Measurements from ENCODE around the gene TNIP2.
A peak's percentile ranks its signal among the peaks of the same experiment; 100 is the strongest.

TNIP2 gene

GRCh38 chr4:2755821-2756690, at the start of gene TNIP2:
TNIP2 (minus strand) TSS chr4:2756336; CDS start chr4:2756289, 47 bp downstream.
- peak; percentile 40 to 69 for DNase-seq (ENCODE audit: extremely low read depth in 1 of 2, low read depth in 1 of 2)

DNA sequence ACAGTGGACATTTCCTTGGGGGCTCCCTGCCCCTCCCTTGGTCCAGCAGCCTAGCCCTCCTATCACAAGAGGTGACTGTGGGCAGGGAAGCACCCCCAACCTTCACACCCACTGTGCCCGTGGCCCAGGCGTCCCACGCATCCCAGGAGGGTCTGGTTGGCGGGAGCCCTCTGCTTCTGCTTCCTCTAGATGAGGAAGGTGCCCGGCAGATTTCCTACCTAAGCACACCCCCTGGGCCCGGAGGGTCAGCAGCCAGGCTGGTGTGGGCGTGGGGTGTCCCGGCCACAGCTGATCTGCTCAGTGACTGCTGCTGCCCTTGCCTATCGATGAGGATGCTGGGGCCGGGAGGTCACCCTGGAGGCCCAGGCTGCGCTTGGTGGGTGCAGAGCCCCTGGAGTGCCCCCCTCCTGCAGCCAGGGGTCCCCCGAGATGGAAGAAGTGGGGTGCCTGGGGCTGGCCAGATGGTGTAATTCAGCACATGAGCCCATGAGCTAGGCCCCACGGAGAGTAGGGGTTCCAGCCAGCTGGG, 48.9 kb upstream of the TNIP2 start:
- DNase-seq (ENCODE audit: extremely low read depth in 1 of 2, low read depth in 1 of 2), result no peak

DNA sequence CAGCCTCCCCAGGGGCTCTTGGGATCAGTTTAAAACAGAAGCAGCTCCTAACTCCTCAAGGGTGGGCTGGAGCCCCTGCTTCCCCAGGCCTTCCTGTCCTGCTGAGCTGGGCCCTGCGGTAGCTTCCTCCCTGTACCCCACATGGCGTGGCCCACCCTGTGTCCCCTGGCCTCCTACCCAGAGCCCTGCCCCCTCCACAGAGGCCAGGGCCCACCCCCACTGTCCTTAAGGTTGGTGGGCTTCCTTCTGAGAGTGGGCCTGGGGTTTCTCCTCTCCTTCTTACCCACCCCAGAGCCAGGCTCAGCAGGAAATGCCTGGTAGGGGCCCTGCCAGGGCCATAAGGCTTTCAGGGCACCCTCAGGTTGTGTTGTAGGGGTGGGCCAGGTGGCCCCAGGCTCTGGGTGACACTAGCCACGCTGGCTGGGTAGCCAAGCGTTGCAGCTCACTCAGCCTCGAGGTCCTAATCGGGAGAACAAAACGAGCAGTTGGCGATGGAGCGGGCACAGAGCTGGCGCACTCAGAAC, 48.4 kb upstream of the TNIP2 start:
- DNase-seq (ENCODE audit: extremely low read depth in 1 of 2, low read depth in 1 of 2), result no peak

GRCh38 chr4:2803624-2804448, 47.7 kb upstream of the TNIP2 start:
- no peak for DNase-seq (ENCODE audit: extremely low read depth in 1 of 2, low read depth in 1 of 2)

- DNase-seq (ENCODE audit: extremely low read depth in 1 of 2, low read depth in 1 of 2), result no peak
These were observed 46.7 kb upstream of the TNIP2 start for GRCh38 chr4:2802618-2803531.

GRCh38 chr4:2800691-2801596, 44.8 kb upstream of the TNIP2 start:
- DNase-seq (ENCODE audit: extremely low read depth in 1 of 2, low read depth in 1 of 2), result no peak

- no peak for DNase-seq (ENCODE audit: extremely low read depth in 1 of 2, low read depth in 1 of 2)
These were observed 44.0 kb upstream of the TNIP2 start for GRCh38 chr4:2799971-2800690.

GRCh38 chr4:2799224-2799911, 43.2 kb upstream of the TNIP2 start:
- DNase-seq (ENCODE audit: extremely low read depth in 1 of 2, low read depth in 1 of 2), result no peak

DNA sequence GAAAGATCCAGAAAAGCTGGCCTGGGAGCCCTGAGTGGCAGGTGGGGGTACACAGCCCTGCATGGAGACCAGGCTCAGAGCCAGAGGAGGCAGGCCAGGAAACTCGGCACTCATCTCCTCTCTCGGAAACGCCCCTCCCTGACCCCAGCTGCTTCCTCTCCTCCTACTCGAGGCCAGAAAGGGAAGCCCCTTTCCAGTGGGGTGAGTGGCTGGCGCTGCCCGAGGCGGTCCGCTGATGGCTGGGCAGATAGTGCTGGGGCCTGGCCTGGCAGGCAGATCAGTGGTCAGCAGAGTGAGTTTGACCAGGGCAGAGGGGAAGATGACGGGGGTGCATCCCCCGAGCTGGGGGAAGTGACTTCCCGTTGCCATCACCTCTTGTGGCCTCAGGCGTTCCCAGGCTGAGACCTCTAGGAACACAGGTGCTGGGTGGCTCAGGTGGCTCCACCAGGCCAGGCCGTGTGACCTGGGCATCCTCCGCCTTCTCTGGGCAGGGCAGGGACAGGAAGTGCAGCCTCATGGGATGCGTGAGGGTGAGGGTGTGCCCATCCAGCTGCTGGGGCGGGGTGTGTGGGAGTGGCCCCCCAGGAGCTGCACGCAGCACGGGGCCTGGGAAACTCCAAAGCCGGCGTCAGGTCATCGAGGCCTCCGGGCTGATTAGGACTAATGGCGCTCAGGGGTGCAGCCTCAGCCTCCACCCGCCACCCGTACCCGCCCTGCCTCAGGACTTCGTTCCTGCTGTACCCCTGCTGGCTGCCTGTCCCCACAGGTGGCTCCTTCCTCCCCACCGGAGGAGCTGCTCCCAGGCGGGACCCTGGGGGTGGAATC, 42.5 kb upstream of the TNIP2 start:
- no peak for DNase-seq (ENCODE audit: extremely low read depth in 1 of 2, low read depth in 1 of 2)

DNA sequence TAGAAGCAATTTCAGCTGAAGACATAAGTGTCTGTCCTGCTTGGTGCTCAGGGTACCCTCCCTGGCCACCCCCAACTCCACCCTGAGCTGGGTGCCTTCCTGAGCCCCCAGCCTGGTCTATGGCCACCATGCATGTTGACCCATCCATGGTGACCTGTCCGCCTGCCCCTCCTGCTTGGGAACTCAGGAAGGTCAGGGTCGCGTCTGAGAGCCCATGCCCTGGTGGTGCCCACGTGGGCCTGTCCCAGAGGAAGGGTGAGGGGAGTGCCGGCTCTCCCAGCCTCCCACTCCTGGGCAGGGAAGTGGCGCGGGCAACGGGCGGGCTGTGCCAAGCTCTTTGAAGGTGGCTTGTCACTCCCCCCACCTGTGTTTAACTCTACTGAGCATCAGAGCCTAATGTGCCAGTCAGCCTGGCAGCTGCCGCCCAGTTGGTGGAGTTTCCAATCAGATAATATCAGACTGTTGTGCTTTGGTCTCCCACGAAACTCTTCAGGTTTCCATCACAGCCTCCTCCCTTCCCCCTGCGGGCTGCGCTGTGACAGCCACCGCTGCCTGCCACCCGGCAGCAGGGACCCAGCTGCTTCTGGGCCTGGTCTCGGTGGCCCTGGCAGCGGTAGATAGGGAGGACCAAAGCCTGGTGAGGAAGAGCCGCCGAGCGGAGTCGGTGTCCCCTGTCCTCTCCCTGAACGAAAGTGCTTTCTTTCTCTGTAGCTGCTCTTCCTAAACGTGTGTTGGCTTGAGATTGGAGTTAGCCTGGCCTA, 41.6 kb upstream of the TNIP2 start:
- peak in 1 of 2 donors; percentile 49 for DNase-seq (ENCODE audit: extremely low read depth in 1 of 2, low read depth in 1 of 2)

DNA sequence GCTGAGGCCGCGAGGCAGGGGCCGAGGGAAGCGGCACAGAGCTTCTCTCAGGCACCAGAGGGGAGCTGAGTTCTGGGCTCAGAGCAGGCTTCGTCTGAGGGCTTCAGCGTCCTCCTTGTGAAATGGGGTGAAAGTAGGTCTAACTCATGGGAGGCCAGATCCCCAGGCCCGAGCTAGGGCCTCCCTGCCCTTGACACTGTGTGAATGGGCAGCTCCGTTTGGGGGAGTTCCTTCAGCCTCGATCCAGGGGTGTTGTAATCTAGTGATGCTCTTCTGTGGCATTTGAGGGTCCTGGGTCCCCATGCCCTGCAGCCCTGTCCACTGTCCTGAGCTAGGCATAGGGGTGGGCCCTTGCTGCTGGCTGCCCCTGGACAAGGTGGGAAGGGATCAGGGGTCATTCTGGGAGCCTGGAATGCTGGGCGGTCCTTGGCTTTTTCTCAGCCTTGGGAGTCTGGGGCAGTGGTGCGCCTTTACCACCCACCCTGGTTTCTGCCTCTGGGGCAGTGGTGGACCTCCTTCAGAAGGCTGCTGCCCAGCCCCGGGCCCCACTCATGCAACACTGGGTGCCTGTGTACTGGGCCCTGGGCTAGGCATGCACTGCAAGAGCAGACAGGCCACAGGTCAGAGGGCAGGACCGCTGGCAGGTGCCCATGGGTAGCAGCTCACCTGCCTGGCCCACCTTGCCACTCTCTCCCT, 40.9 kb upstream of the TNIP2 start:
- DNase-seq (ENCODE audit: extremely low read depth in 1 of 2, low read depth in 1 of 2), result no peak

- DNase-seq (ENCODE audit: extremely low read depth in 1 of 2, low read depth in 1 of 2), result no peak
These were observed 40.0 kb upstream of the TNIP2 start for GRCh38 chr4:2795893-2796848.

DNA sequence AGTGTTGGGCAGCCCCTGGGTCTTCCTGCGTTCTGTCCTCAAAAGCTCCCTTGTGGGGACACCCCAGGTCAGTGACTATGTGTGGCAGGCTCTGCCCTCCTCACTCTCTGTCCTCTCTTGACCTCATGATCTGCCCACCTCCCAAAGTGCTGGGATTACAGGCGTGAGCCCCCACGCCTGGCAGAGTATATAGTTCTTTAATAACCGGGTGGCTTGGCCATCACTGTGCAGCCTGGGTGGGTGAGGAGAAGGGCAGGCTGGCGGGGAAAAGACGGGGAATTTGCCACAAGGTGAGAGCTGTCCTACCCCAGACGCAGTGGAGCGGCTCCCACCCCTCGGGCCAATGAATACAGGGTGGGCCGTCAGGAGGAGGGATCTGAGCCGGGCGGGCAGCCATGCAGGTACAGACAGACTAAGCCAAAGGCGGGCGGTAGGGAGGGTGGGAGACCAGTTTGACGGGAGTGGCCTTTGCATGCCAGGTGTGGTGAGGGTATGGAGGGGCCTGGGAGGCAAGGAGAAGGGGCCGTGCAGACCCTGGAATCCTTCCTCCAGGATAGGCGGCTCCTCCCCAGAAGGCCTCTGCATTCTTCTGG, 39.3 kb upstream of the TNIP2 start:
- DNase-seq (ENCODE audit: extremely low read depth in 1 of 2, low read depth in 1 of 2), result no peak

DNA sequence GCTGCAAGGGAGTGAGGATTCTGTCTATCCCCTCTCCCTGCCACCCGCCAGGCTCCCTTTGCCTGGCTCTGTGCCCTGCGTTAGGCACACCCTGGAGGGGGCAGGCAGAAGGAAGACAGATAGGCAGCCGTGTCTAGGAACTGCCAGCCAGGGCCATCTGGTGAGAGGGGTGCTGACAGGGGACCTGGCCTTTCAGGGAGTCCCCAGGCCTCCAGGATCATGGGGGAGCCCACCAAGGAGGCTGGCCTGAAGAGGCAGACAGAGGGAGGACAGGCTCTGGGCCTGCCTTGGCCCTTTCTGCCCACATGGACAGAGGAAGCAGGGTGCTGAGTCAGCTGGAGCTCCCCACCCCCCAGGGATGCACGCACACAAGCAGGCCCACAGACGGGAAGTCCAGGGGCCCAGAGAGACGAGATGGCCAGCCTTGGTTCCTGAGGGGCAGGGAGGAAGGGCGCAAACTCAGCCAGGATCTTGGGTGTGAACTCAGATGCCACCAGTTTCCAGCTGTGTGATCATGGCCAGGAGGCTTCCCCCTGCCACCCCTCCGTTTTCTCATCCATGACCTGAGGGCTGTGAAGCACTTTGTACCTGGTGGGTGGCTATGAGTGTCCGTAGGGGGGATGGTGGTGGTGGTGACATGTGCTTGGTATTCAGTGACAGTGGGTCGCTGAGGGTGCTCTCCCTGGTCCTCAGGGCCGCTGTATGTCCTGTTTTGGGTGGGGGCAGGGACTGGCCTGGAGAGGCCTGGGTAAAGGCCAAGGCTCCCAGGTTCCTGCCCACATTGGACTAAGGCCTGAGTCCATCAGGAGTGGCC, 38.6 kb upstream of the TNIP2 start:
- DNase-seq (ENCODE audit: extremely low read depth in 1 of 2, low read depth in 1 of 2), result no peak

Data from activated CD8-positive, alpha-beta memory T cell treated with anti-CD3 and anti-CD28 coated beads for 1 hour (primary cell).